Activated T-cell treated with anti-CD3 and anti-CD28 coated beads, Interleukin-2, amount 50 U/mL, for 48 hours (primary cell): ENCODE results near the gene HOXB4.

ENCODE experiments used
- DNase-seq, 2 experiments: peaks; one replicate each; pipeline ENCODE4 v3.0.0-alpha.2; 2020

Gene HOXB4

GRCh38 chr17:48528153-48528935 is 49.8 kb downstream of the HOXB4 start:
- no peak for DNase-seq

- no peak for DNase-seq
Measured at GRCh38 chr17:48527547-48527932, 50.6 kb downstream of the HOXB4 start.

- no peak for DNase-seq
Measured at GRCh38 chr17:48526608-48527546, 51.3 kb downstream of the HOXB4 start.
